Tibial nerve (tissue), 3 donors: ENCODE data around the gene NAT14.

Experiments used
- CTCF ChIP-seq, 5 experiments: fragments of 200-600 bp in 3 of 5; fragments of 450-650 bp in 2 of 5; sonication (generic) in 3 of 5; IDR thresholded peaks; one replicate each; pipeline ENCODE4 v1.5.1; 2016 to 2019; ENCODE audit warnings: antibody characterized with exemption in 5 of 5, mild to moderate bottlenecking in 3 of 5, moderate library complexity in 2 of 5
- POLR2A ChIP-seq, 2 donors: fragments of 450-650 bp; IDR thresholded peaks; one replicate each; pipeline ENCODE4 v1.6.1; 2017; ENCODE audit warnings: antibody characterized with exemption in 2 of 2, mild to moderate bottlenecking in 2 of 2, moderate library complexity in 2 of 2

- TF ChIP-seq POLR2A (IDR thresholded peaks at IDR 0.05) (no peak), CTCF (IDR thresholded peaks at IDR 0.05) (no peak)
These were observed 7.5 kb downstream of the NAT14 start for GRCh38 chr19:55492362-55492944.
